ENCODE data around the gene EBNA1BP2. TPM values are rescaled to one million over a fixed set of nuclear protein-coding genes. Genes with fewer than 3 reads are reported as not detected.

Gene EBNA1BP2
- polyA plus RNA-seq, 1 donor from 2014 or later = 102 TPM

- H3K4me2 ChIP-seq (ENCODE audit: low read length) = no peak overlapping the region
- no peak overlapping the region for H3K4me3 ChIP-seq (ENCODE audit: low read length)
- H3K9me3 ChIP-seq (ENCODE audit: low read length) = no peaks in the 10 kb centered on the region
- H3F3A ChIP-seq (ENCODE audit: insufficient read depth, low read length, poor library complexity, severe bottlenecking) = no peaks in the 10 kb centered on the region
- no peaks in the 10 kb centered on the region for H3K27me3 ChIP-seq (ENCODE audit: insufficient read depth, low read depth, low read length)
- no peak overlapping the region for H3K27ac ChIP-seq (ENCODE audit: low read length)
- H3K79me2 ChIP-seq (replicated peaks; ENCODE audit: insufficient read depth, low read length) = no peaks in the 10 kb centered on the region
- no peak overlapping the region for H2AFZ ChIP-seq (ENCODE audit: low read depth, low read length)
- H3K36me3 ChIP-seq (ENCODE audit: insufficient read depth, low read length) = no peaks in the 10 kb centered on the region
- H3K9ac ChIP-seq (ENCODE audit: low read length) = no peak overlapping the region
- no peaks in the 10 kb centered on the region for H3K9me2 ChIP-seq (ENCODE audit: insufficient read depth, low read length)
- TF ChIP-seq EZH2 (IDR thresholded peaks at IDR 0.05; ENCODE audit: borderline replicate concordance, insufficient read depth, low read length, poor library complexity, severe bottlenecking) = no peak
- TF ChIP-seq SMC3 (conservative IDR thresholded peaks at IDR 0.05; ENCODE audit: poor library complexity) = no peak
- no peak for TF ChIP-seq CTCF (IDR thresholded peaks at IDR 0.05; ENCODE audit: poor library complexity, severe bottlenecking)
- no peak for TF ChIP-seq POLR2AphosphoS5 (IDR thresholded peaks at IDR 0.05)
- no peak for TF ChIP-seq TAF1 (IDR thresholded peaks at IDR 0.05; ENCODE audit: low read depth)
- TF ChIP-seq EP300 (conservative IDR thresholded peaks at IDR 0.05; ENCODE audit: poor library complexity, severe bottlenecking) = no peak
- TF ChIP-seq MXI1 (conservative IDR thresholded peaks at IDR 0.05; ENCODE audit: poor library complexity, severe bottlenecking) = no peak
- TF ChIP-seq REST (IDR thresholded peaks at IDR 0.05; ENCODE audit: borderline replicate concordance) = no peak
- no peak for TF ChIP-seq RAD21 (conservative IDR thresholded peaks at IDR 0.05)
- no peaks in the 10 kb centered on the region for H4K20me1 ChIP-seq (ENCODE audit: insufficient read depth)
Observed at GRCh38 chr1:43220905-43221778, 49.1 kb upstream of the EBNA1BP2 start.

GRCh38 chr1:43217747-43218146 lies 45.7 kb upstream of the EBNA1BP2 start:
- TF ChIP-seq SMC3 (conservative IDR thresholded peaks at IDR 0.05; ENCODE audit: poor library complexity) = no peak
- TF ChIP-seq POLR2AphosphoS5 (IDR thresholded peaks at IDR 0.05) = no peak
- no peak for TF ChIP-seq TAF1 (IDR thresholded peaks at IDR 0.05; ENCODE audit: low read depth)
- TF ChIP-seq RAD21 (conservative IDR thresholded peaks at IDR 0.05) = no peak
- no peak for TF ChIP-seq REST (IDR thresholded peaks at IDR 0.05; ENCODE audit: borderline replicate concordance)
- no peak for TF ChIP-seq CTCF (IDR thresholded peaks at IDR 0.05; ENCODE audit: poor library complexity, severe bottlenecking)
- TF ChIP-seq EP300 (conservative IDR thresholded peaks at IDR 0.05; ENCODE audit: poor library complexity, severe bottlenecking) = no peak
- no peak for TF ChIP-seq MXI1 (conservative IDR thresholded peaks at IDR 0.05; ENCODE audit: poor library complexity, severe bottlenecking)
- no peak for TF ChIP-seq EZH2 (IDR thresholded peaks at IDR 0.05; ENCODE audit: borderline replicate concordance, insufficient read depth, low read length, poor library complexity, severe bottlenecking)
- H3K9me3 ChIP-seq (ENCODE audit: low read length) = no peaks in the 10 kb centered on the region
- H3F3A ChIP-seq (ENCODE audit: insufficient read depth, low read length, poor library complexity, severe bottlenecking) = no peaks in the 10 kb centered on the region
- no peaks in the 10 kb centered on the region for H3K27me3 ChIP-seq (ENCODE audit: insufficient read depth, low read depth, low read length)
- no peak overlapping the region for H3K4me3 ChIP-seq (ENCODE audit: low read length)
- H2AFZ ChIP-seq (ENCODE audit: low read depth, low read length) = no peak overlapping the region
- H3K4me2 ChIP-seq (ENCODE audit: low read length) = no peak overlapping the region
- no peak overlapping the region for H3K9ac ChIP-seq (ENCODE audit: low read length)
- H3K36me3 ChIP-seq (ENCODE audit: insufficient read depth, low read length) = no peaks in the 10 kb centered on the region
- H3K79me2 ChIP-seq (replicated peaks; ENCODE audit: insufficient read depth, low read length) = no peaks in the 10 kb centered on the region
- no peaks in the 10 kb centered on the region for H4K20me1 ChIP-seq (ENCODE audit: insufficient read depth)
- no peaks in the 10 kb centered on the region for H3K9me2 ChIP-seq (ENCODE audit: insufficient read depth, low read length)
- H3K27ac ChIP-seq (ENCODE audit: low read length) = no peak overlapping the region

Data from neural cell (in vitro differentiated cells).